A673 (cell line): ENCODE measurements around the gene FNDC5. TPM values are rescaled to one million over a fixed set of nuclear protein-coding genes. Genes with fewer than 3 reads are reported as not detected.

Experiments
- BruUV-seq: library from RNA; stranded (reverse); fragments of 400-500 nt; replicated peaks from 2 replicates; lab custom pipeline; 2021; lab: Mats Ljungman, UMichigan
- CTCF ChIA-PET: fragments of 300-600 bp; sonication (Branson Sonifier 250); formaldehyde crosslinking; loops from one replicate; lab custom pipeline; 2022; ENCODE audit warnings: antibody characterized with exemption; lab: Charles Lee
- POLR2A ChIA-PET: fragments of 300-600 bp; sonication (Branson Sonifier 250); formaldehyde crosslinking; loops from one replicate; lab custom pipeline; 2022; ENCODE audit warnings: antibody characterized with exemption; ENCODE audit not compliant: low non-redundant PET; lab: Charles Lee
- DNase-seq: peaks from one replicate; pipeline ENCODE4 v3.0.0-alpha.2; 2015; ENCODE audit warnings: low spot score
- H3K27ac ChIP-seq: fragments of 200-600 bp; sonication (generic); 2 replicates; pipeline ENCODE4 v1.5.1; 2016; ENCODE audit warnings: mixed run types, low read depth, mild to moderate bottlenecking, mixed read lengths, antibody characterized with exemption, low read length; ENCODE audit not compliant: poor library complexity, severe bottlenecking
- H3K27me3 ChIP-seq: fragments of 200-600 bp; sonication (generic); replicated peaks from 2 replicates; pipeline ENCODE4 v1.6.1; 2017; ENCODE audit warnings: mixed run types, low read depth, mild to moderate bottlenecking, mixed read lengths, antibody characterized with exemption, low read length; ENCODE audit not compliant: insufficient read depth, poor library complexity
- H3K36me3 ChIP-seq: fragments of 200-600 bp; sonication (generic); 2 replicates; pipeline ENCODE4 v1.6.1; 2016; ENCODE audit warnings: mixed run types, mild to moderate bottlenecking, mixed read lengths, antibody characterized with exemption, low read length; ENCODE audit not compliant: insufficient read depth, poor library complexity, severe bottlenecking
- H3K4me1 ChIP-seq: fragments of 200-600 bp; sonication (generic); 2 replicates; pipeline ENCODE4 v1.6.1; 2017; ENCODE audit warnings: mixed run types, mild to moderate bottlenecking, mixed read lengths, antibody characterized with exemption, low read length; ENCODE audit not compliant: insufficient read depth, poor library complexity, severe bottlenecking
- H3K4me3 ChIP-seq: fragments of 200-600 bp; sonication (generic); 2 replicates; pipeline ENCODE4 v1.5.1; 2016; ENCODE audit warnings: low read depth, mixed run types, mild to moderate bottlenecking, mixed read lengths, low read length; ENCODE audit not compliant: poor library complexity, severe bottlenecking
- H3K9me3 ChIP-seq: fragments of 200-600 bp; sonication (generic); 2 replicates; pipeline ENCODE4 v1.6.1; 2016; ENCODE audit warnings: mixed run types, low read depth, mild to moderate bottlenecking, mixed read lengths, antibody characterized with exemption, low read length; ENCODE audit not compliant: poor library complexity, severe bottlenecking
- EZH2 ChIP-seq: fragments of 200-600 bp; sonication (generic); IDR thresholded peaks from 2 replicates; pipeline ENCODE4 v1.6.1; 2017; ENCODE audit warnings: borderline replicate concordance, low read depth, mild to moderate bottlenecking, mixed read lengths, antibody characterized with exemption, low read length; ENCODE audit not compliant: poor library complexity, severe bottlenecking
- intact Hi-C: fragments of 100-400 bp; cut with micrococcal nuclease; formaldehyde crosslinking; loops from one replicate; pipeline ENCODE4 v1.10.0; 2022; ENCODE audit not compliant: unreplicated experiment
- total RNA-seq: library from RNA; stranded (reverse); gene quantifications from 2 replicates; pipeline ENCODE4 v1.2.3, GENCODE V29; 2021
- TF ChIP-seq, protein P1 (sequence below): fragments of 300-800, 200-600 bp; sonication (generic); conservative IDR thresholded peaks from 2 replicates; pipeline ENCODE4 v1.5.1; 2017; ENCODE audit warnings: low read depth, mild to moderate bottlenecking, antibody characterized with exemption, low read length, moderate library complexity, mixed read lengths

FNDC5 gene
- total RNA-seq, 1 experiment from 2014 or later: 1.3 TPM

- POLR2A ChIA-PET: no interaction called here
- peaks cover 11% of the 10 kb centered on the region for H3K27me3 ChIP-seq
- TF ChIP-seq, protein P1, sequence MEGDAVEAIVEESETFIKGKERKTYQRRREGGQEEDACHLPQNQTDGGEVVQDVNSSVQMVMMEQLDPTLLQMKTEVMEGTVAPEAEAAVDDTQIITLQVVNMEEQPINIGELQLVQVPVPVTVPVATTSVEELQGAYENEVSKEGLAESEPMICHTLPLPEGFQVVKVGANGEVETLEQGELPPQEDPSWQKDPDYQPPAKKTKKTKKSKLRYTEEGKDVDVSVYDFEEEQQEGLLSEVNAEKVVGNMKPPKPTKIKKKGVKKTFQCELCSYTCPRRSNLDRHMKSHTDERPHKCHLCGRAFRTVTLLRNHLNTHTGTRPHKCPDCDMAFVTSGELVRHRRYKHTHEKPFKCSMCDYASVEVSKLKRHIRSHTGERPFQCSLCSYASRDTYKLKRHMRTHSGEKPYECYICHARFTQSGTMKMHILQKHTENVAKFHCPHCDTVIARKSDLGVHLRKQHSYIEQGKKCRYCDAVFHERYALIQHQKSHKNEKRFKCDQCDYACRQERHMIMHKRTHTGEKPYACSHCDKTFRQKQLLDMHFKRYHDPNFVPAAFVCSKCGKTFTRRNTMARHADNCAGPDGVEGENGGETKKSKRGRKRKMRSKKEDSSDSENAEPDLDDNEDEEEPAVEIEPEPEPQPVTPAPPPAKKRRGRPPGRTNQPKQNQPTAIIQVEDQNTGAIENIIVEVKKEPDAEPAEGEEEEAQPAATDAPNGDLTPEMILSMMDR: no peak
- TF ChIP-seq EZH2: no peak
- DNase-seq: no peak
- no TSS peak for BruUV-seq
- no peaks in the 10 kb centered on the region for H3K9me3 ChIP-seq
- H3K4me1 ChIP-seq: peaks cover 14% of the 10 kb centered on the region
- H3K27ac ChIP-seq: no peak overlapping the region
- no peak overlapping the region for H3K4me3 ChIP-seq
- H3K36me3 ChIP-seq: no peaks in the 10 kb centered on the region
- intact Hi-C loops: no loop called here
- CTCF ChIA-PET: no interaction called here
Observed at GRCh38 chr1:32889731-32890278, 19.1 kb upstream of the FNDC5 start.

DNA sequence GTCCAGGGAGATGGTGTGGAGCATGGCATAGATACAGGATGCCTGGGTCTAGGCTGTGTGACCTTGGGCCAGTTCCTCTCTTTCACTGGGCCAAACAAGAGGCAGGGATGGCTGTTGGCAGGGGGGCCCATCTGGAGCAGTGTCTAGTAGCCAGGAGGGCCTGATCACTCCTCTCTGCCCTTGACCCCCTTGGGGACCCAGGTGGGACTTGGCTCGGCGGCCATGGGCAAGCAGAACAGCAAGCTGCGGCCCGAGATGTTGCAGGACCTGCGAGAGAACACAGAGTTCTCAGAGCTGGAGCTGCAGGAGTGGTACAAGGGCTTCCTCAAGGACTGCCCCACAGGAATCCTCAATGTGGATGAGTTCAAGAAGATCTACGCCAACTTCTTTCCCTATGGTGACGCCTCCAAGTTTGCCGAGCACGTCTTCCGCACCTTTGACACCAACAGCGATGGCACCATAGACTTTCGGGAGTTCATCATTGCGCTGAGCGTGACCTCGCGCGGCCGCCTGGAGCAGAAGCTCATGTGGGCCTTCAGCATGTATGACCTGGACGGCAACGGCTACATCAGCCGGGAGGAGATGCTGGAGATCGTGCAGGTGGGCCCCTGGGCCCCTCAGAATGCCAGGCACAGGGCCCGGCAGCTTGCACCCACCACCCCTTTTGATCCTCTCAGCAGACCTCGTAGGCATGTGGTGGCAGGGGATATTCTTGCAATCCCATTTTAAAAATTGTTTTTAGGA is 18.1 kb upstream of the FNDC5 start:
- H3K9me3 ChIP-seq: no peaks in the 10 kb centered on the region
- no peak for DNase-seq
- no peak overlapping the region for H3K27ac ChIP-seq
- intact Hi-C loops: no loop called here
- H3K4me1 ChIP-seq: peaks cover 14% of the 10 kb centered on the region
- TF ChIP-seq EZH2: no peak
- TF ChIP-seq, protein P1: no peak
- ChIA-PET POLR2A (no interaction called here), CTCF (no interaction called here)
- BruUV-seq: no TSS peak
- H3K27me3 ChIP-seq: peaks cover 11% of the 10 kb centered on the region
- H3K4me3 ChIP-seq: no peak overlapping the region
- H3K36me3 ChIP-seq: no peaks in the 10 kb centered on the region

GRCh38 chr1:32888134-32888533 is 17.4 kb upstream of the FNDC5 start:
- no TSS peak for BruUV-seq
- ChIA-PET POLR2A (interaction anchor here (0.5 kb wide), 1 partner anchor 87 kb away, joined by 6 read pairs; no protein-coding TSS in a partner anchor), CTCF (no interaction called here)
- intact Hi-C loops: no loop called here
- Histone ChIP-seq H3K4me1 (peaks cover 8% of the 10 kb centered on the region), H3K36me3 (no peaks in the 10 kb centered on the region), H3K4me3 (no peak overlapping the region), H3K27ac (no peak overlapping the region), H3K27me3 (peaks cover 11% of the 10 kb centered on the region), H3K9me3 (no peaks in the 10 kb centered on the region)
- no peak for DNase-seq
- TF ChIP-seq, protein P1: no peak
- TF ChIP-seq EZH2: no peak
